SU-DHL-6 (cell line): ENCODE data around the gene HSPA8.

Experiments
- CTCF ChIP-seq: fragments of 200-600 bp; sonication (generic); IDR thresholded peaks from one replicate; pipeline ENCODE4 v1.5.1; 2017; ENCODE audit warnings: antibody characterized with exemption, mild to moderate bottlenecking, low read length, moderate library complexity; ENCODE audit not compliant: insufficient read depth, poor library complexity, severe bottlenecking
- EZH2phosphoT487 ChIP-seq: fragments of 200-600 bp; sonication (generic), shearing (Covaris generic); conservative IDR thresholded peaks from 2 replicates; pipeline ENCODE4 v1.6.1; 2018; ENCODE audit warnings: mild to moderate bottlenecking, antibody characterized with exemption, low read length, moderate library complexity, mixed read lengths

- TF ChIP-seq CTCF (no peak), EZH2phosphoT487 (no peak)
Observed at GRCh38 chr11:123091506-123091905, 29.6 kb upstream of the HSPA8 start.
